ENCODE results near the gene BCORL1.

The BCORL1 gene

GRCh38 chrX:129981752-129982299, 609 bp upstream of the BCORL1 start:
- DNase-seq = no peak
- no peaks in the 10 kb centered on the region for H3K36me3 Mint-ChIP-seq (ENCODE audit: low read depth)
- H3K9me3 Mint-ChIP-seq = no peaks in the 10 kb centered on the region
- H3K27ac Mint-ChIP-seq = no peak overlapping the region
- no peak overlapping the region for H3K4me3 Mint-ChIP-seq
- peaks cover 17% of the 10 kb centered on the region for H3K4me1 Mint-ChIP-seq (ENCODE audit: low read depth)
- peaks cover 23% of the 10 kb centered on the region for H3K27me3 Mint-ChIP-seq

- Mint-ChIP-seq H3K27me3 (peaks cover 10% of the 10 kb centered on the region), H3K4me3 (no peak overlapping the region), H3K4me1 (ENCODE audit: low read depth) (peaks cover 21% of the 10 kb centered on the region), H3K9me3 (no peaks in the 10 kb centered on the region), H3K27ac (no peak overlapping the region), H3K36me3 (ENCODE audit: low read depth) (no peaks in the 10 kb centered on the region)
- DNase-seq = peak; percentile 46
These were observed 1.2 kb downstream of the BCORL1 start for GRCh38 chrX:129983575-129984110.

GRCh38 chrX:129984111-129984958, 1.9 kb downstream of the BCORL1 start:
- Mint-ChIP-seq H3K36me3 (ENCODE audit: low read depth) (no peaks in the 10 kb centered on the region), H3K4me3 (peak overlapping the region; percentile 76), H3K4me1 (ENCODE audit: low read depth) (peaks cover 19% of the 10 kb centered on the region), H3K27ac (peak overlapping the region; percentile 37), H3K27me3 (peaks cover 5% of the 10 kb centered on the region), H3K9me3 (no peaks in the 10 kb centered on the region)
- DNase-seq = peak; percentile 55

- peaks cover 18% of the 10 kb centered on the region for H3K4me1 Mint-ChIP-seq (ENCODE audit: low read depth)
- DNase-seq = no peak
- peaks cover 5% of the 10 kb centered on the region for H3K27me3 Mint-ChIP-seq
- H3K4me3 Mint-ChIP-seq = no peak overlapping the region
- no peaks in the 10 kb centered on the region for H3K36me3 Mint-ChIP-seq (ENCODE audit: low read depth)
- H3K27ac Mint-ChIP-seq = no peak overlapping the region
- H3K9me3 Mint-ChIP-seq = no peaks in the 10 kb centered on the region
These were observed 5.4 kb downstream of the BCORL1 start for GRCh38 chrX:129987871-129988270.

- Mint-ChIP-seq H3K9me3 (no peaks in the 10 kb centered on the region), H3K4me1 (ENCODE audit: low read depth) (peaks cover 2% of the 10 kb centered on the region), H3K27me3 (no peaks in the 10 kb centered on the region), H3K27ac (no peak overlapping the region), H3K4me3 (no peak overlapping the region), H3K36me3 (ENCODE audit: low read depth) (no peaks in the 10 kb centered on the region)
- no peak for DNase-seq
These were observed 9.7 kb downstream of the BCORL1 start for GRCh38 chrX:129992181-129992580.

GRCh38 chrX:129996120-129996519, 13.7 kb downstream of the BCORL1 start:
- no peak overlapping the region for H3K27ac Mint-ChIP-seq
- H3K36me3 Mint-ChIP-seq (ENCODE audit: low read depth) = no peaks in the 10 kb centered on the region
- H3K4me1 Mint-ChIP-seq (ENCODE audit: low read depth) = peaks cover 3% of the 10 kb centered on the region
- no peaks in the 10 kb centered on the region for H3K9me3 Mint-ChIP-seq
- no peak for DNase-seq
- peaks cover 8% of the 10 kb centered on the region for H3K27me3 Mint-ChIP-seq
- no peak overlapping the region for H3K4me3 Mint-ChIP-seq

GRCh38 chrX:129997086-129997485, 14.7 kb downstream of the BCORL1 start:
- peaks cover 10% of the 10 kb centered on the region for H3K4me1 Mint-ChIP-seq (ENCODE audit: low read depth)
- no peaks in the 10 kb centered on the region for H3K9me3 Mint-ChIP-seq
- H3K27ac Mint-ChIP-seq = no peak overlapping the region
- peaks cover 8% of the 10 kb centered on the region for H3K27me3 Mint-ChIP-seq
- H3K4me3 Mint-ChIP-seq = no peak overlapping the region
- no peak for DNase-seq
- H3K36me3 Mint-ChIP-seq (ENCODE audit: low read depth) = no peaks in the 10 kb centered on the region

GRCh38 chrX:129998021-129998420, 15.6 kb downstream of the BCORL1 start:
- Mint-ChIP-seq H3K27ac (no peak overlapping the region), H3K36me3 (ENCODE audit: low read depth) (no peaks in the 10 kb centered on the region), H3K4me3 (no peak overlapping the region), H3K4me1 (ENCODE audit: low read depth) (peaks cover 10% of the 10 kb centered on the region), H3K9me3 (no peaks in the 10 kb centered on the region), H3K27me3 (peaks cover 8% of the 10 kb centered on the region)
- no peak for DNase-seq

- Mint-ChIP-seq H3K4me3 (no peak overlapping the region), H3K27me3 (peaks cover 13% of the 10 kb centered on the region), H3K36me3 (ENCODE audit: low read depth) (peaks cover 13% of the 10 kb centered on the region), H3K27ac (no peak overlapping the region), H3K9me3 (no peaks in the 10 kb centered on the region), H3K4me1 (ENCODE audit: low read depth) (peaks cover 10% of the 10 kb centered on the region)
- no peak for DNase-seq
These were observed 19.5 kb downstream of the BCORL1 start for GRCh38 chrX:130001893-130002292.

GRCh38 chrX:130002541-130002940, 20.1 kb downstream of the BCORL1 start:
- DNase-seq = no peak
- peaks cover 17% of the 10 kb centered on the region for H3K36me3 Mint-ChIP-seq (ENCODE audit: low read depth)
- H3K27ac Mint-ChIP-seq = no peak overlapping the region
- H3K27me3 Mint-ChIP-seq = peaks cover 13% of the 10 kb centered on the region
- H3K4me1 Mint-ChIP-seq (ENCODE audit: low read depth) = peaks cover 10% of the 10 kb centered on the region
- no peaks in the 10 kb centered on the region for H3K9me3 Mint-ChIP-seq
- H3K4me3 Mint-ChIP-seq = no peak overlapping the region

- Mint-ChIP-seq H3K27ac (no peak overlapping the region), H3K4me3 (no peak overlapping the region), H3K4me1 (ENCODE audit: low read depth) (peaks cover 10% of the 10 kb centered on the region), H3K27me3 (peaks cover 9% of the 10 kb centered on the region), H3K36me3 (ENCODE audit: low read depth) (peaks cover 27% of the 10 kb centered on the region), H3K9me3 (no peaks in the 10 kb centered on the region)
- no peak for DNase-seq
These were observed 22.8 kb downstream of the BCORL1 start for GRCh38 chrX:130005089-130005807.

- Mint-ChIP-seq H3K9me3 (no peaks in the 10 kb centered on the region), H3K27me3 (no peaks in the 10 kb centered on the region), H3K36me3 (ENCODE audit: low read depth) (peaks cover 46% of the 10 kb centered on the region), H3K27ac (no peak overlapping the region), H3K4me3 (no peak overlapping the region), H3K4me1 (ENCODE audit: low read depth) (no peaks in the 10 kb centered on the region)
- no peak for DNase-seq
These were observed 27.3 kb downstream of the BCORL1 start for GRCh38 chrX:130009658-130010223.

GRCh38 chrX:130012683-130013082, 30.2 kb downstream of the BCORL1 start:
- no peak for DNase-seq
- no peak overlapping the region for H3K4me3 Mint-ChIP-seq
- H3K9me3 Mint-ChIP-seq = no peaks in the 10 kb centered on the region
- peaks cover 44% of the 10 kb centered on the region for H3K36me3 Mint-ChIP-seq (ENCODE audit: low read depth)
- no peak overlapping the region for H3K27ac Mint-ChIP-seq
- no peaks in the 10 kb centered on the region for H3K4me1 Mint-ChIP-seq (ENCODE audit: low read depth)
- no peaks in the 10 kb centered on the region for H3K27me3 Mint-ChIP-seq

GRCh38 chrX:130013661-130014060, 31.2 kb downstream of the BCORL1 start:
- H3K9me3 Mint-ChIP-seq = no peaks in the 10 kb centered on the region
- DNase-seq = no peak
- no peaks in the 10 kb centered on the region for H3K27me3 Mint-ChIP-seq
- H3K36me3 Mint-ChIP-seq (ENCODE audit: low read depth) = peaks cover 45% of the 10 kb centered on the region
- H3K4me1 Mint-ChIP-seq (ENCODE audit: low read depth) = no peaks in the 10 kb centered on the region
- no peak overlapping the region for H3K27ac Mint-ChIP-seq
- no peak overlapping the region for H3K4me3 Mint-ChIP-seq

All from activated T-cell treated with anti-CD3 and anti-CD28 coated beads, Interleukin-2, amount 50 U/mL, for 24 hours (primary cell).